ENCODE measurements around the gene SCLT1.

Gene SCLT1

DNA sequence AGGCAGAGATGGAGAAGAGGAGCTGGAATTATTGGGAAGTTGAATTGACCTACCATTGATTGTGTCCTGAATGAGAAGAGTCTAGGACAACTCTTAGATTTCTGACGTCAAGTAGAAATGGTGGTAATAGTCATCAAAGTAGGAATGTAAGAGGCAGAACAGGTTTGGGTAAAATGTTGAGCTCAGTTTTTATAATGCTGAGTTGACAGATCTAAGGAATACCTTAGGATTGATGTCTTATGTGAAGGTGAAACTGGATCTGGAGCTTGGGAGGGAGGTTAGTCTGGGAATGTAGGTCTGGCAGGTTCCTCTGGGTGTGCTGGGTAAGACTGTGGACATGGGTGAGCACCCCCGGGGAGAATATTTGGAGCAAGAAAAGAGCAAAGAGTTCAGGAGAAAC lies 251.9 kb downstream of the SCLT1 start:
- no peak for DNase-seq (ENCODE audit: low read depth in 3 of 3)

DNA sequence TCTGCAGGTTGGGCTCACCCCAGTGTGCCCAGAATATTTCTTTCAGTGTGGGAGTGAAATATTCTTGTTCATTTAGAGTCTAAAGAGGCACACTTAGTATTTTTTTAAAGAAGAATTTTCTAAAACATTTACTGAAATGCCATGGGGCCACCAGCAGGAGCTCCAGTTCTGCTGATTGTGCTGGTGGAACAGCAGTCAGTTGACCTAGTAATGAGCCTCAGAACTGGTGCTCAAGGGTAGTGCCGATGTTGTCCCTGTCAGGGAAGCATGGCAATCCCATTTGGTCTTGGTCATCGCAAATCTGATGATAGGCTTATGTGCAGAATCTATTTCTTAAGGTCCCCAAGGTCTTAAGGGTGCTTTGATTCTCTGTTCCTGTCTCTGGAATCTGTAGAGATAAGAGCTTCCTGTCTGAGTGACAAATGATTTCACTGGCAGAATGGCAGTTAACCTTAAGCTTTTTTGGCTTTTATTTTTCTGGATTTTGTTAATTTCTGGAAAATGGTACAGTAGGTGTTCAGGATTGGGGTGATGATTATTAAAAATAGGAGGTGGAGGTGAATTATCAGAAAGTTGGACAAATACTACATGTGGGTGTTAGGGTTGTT lies 252.5 kb downstream of the SCLT1 start:
- no peak for DNase-seq (ENCODE audit: low read depth in 3 of 3)

DNA sequence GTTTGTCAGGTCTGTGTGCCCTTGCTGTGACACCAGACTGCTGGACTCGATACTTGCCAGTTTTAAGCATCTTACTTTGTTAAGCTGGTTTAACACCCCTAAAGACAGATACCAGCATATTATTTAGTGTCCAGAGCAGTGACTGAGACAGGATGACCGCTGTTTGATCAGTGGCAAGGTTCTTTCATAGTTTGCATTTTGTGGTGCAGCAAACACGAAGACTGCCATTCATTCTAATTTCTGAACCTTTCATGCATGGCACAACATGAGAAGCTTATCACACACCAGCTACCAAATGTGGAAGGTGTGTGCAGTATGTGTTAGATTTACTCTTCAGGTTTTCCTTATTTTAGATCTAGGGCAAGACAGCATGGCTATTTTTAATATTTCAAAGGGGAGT lies 255.7 kb downstream of the SCLT1 start:
- no peak for DNase-seq (ENCODE audit: low read depth in 3 of 3)

GRCh38 chr4:128837198-128837597 lies 256.1 kb downstream of the SCLT1 start:
- no peak for DNase-seq (ENCODE audit: low read depth in 3 of 3)

DNA sequence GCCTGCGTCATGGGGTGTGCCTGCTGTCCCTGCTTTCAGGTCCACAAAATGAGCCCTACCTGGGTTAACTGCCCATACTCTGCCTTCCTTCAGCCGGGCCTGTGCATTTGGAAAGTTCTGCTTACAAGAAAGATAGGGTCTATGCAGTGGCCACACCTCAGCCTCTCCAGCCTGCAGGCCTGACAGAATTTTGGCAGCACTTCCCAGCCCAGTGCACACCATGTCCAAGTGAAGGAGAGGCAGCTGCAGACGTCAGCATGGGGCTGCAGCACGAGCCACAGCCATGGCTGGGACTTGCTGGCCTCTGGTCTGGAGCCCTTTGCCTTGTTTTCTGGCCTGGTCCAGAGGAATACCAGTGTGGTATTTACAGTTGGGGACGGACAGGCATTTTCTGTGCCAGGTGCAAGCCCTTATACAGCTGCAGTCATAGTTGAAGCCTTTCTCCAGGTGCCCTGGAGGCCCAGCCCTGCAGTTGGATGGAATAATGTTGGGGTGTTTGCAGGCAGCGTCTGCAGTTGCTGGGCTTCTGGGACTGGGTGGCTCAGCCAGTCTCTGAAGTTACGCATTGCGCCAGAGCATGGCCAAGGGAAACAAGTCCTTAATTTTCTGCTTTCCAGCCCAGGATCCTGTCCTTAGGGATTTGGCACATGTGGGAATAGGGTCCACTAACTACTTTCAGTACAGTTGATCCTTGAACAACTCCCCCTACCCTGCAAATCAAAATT lies 257.7 kb downstream of the SCLT1 start:
- no peak for DNase-seq (ENCODE audit: low read depth in 3 of 3)
